Dedifferentiated amniotic fluid mesenchymal stem cell (primary cell): ENCODE results near the gene PPP2R2B.

ENCODE experiments used
- DNase-seq: peaks from one replicate; pipeline ENCODE4 v3.0.0-alpha.2; 2016; ENCODE audit errors: extremely low spot score

The PPP2R2B gene

GRCh38 chr5:146703499-146703898 lies 175.1 kb downstream of the PPP2R2B start:
- no peak for DNase-seq

- DNase-seq: no peak
These were observed 178.7 kb downstream of the PPP2R2B start for GRCh38 chr5:146699664-146700418.

GRCh38 chr5:146699138-146699537 lies 179.4 kb downstream of the PPP2R2B start:
- no peak for DNase-seq

- no peak for DNase-seq
These were observed 179.9 kb downstream of the PPP2R2B start for GRCh38 chr5:146698651-146699050.

- no peak for DNase-seq
These were observed 181.3 kb downstream of the PPP2R2B start for GRCh38 chr5:146697211-146697610.

GRCh38 chr5:146695646-146696045 lies 182.9 kb downstream of the PPP2R2B start:
- no peak for DNase-seq

GRCh38 chr5:146690880-146691355 lies 187.6 kb downstream of the PPP2R2B start:
- no peak for DNase-seq

GRCh38 chr5:146687630-146688029 lies 190.9 kb downstream of the PPP2R2B start:
- no peak for DNase-seq

- no peak for DNase-seq
These were observed 194.7 kb downstream of the PPP2R2B start for GRCh38 chr5:146683861-146684260.

- no peak for DNase-seq
These were observed 195.5 kb downstream of the PPP2R2B start for GRCh38 chr5:146682899-146683532.

GRCh38 chr5:146681585-146682105 lies 196.9 kb downstream of the PPP2R2B start:
- DNase-seq: no peak

GRCh38 chr5:146680846-146681584 lies 197.5 kb downstream of the PPP2R2B start:
- DNase-seq: no peak

- DNase-seq: no peak
These were observed 202.9 kb downstream of the PPP2R2B start for GRCh38 chr5:146675636-146676035.

GRCh38 chr5:146672866-146673265 lies 205.7 kb downstream of the PPP2R2B start:
- DNase-seq: no peak

GRCh38 chr5:146671561-146672295 lies 206.8 kb downstream of the PPP2R2B start:
- no peak for DNase-seq

- DNase-seq: no peak
These were observed 208.9 kb downstream of the PPP2R2B start for GRCh38 chr5:146669656-146670055.

- peak; percentile 37 for DNase-seq
These were observed 210.8 kb downstream of the PPP2R2B start for GRCh38 chr5:146667633-146668272.

GRCh38 chr5:146662229-146662628 lies 216.3 kb downstream of the PPP2R2B start:
- no peak for DNase-seq

- no peak for DNase-seq
These were observed 218.1 kb downstream of the PPP2R2B start for GRCh38 chr5:146660376-146660960.

GRCh38 chr5:146659961-146660360 lies 218.6 kb downstream of the PPP2R2B start:
- DNase-seq: no peak

GRCh38 chr5:146656703-146657102 lies 221.9 kb downstream of the PPP2R2B start:
- DNase-seq: no peak
